ENCODE data around the gene MYCL.

Gene MYCL

GRCh38 chr1:39895731-39896480, 5.8 kb downstream of the MYCL start:
- H3K27me3 ChIP-seq (ENCODE audit: control insufficient read depth, insufficient read depth, low read length): peaks cover 12% of the 10 kb centered on the region
- peaks cover 4% of the 10 kb centered on the region for H3K36me3 ChIP-seq (ENCODE audit: control insufficient read depth, insufficient read depth, low read length)
- H3K27ac ChIP-seq (ENCODE audit: low read depth, low read length): no peak overlapping the region
- H3K4me1 ChIP-seq (ENCODE audit: control insufficient read depth, insufficient read depth, low read length): no peaks in the 10 kb centered on the region
- no peak overlapping the region for H3K9ac ChIP-seq (ENCODE audit: low read length)
- H3K4me3 ChIP-seq (ENCODE audit: low read length): no peak overlapping the region

DNA sequence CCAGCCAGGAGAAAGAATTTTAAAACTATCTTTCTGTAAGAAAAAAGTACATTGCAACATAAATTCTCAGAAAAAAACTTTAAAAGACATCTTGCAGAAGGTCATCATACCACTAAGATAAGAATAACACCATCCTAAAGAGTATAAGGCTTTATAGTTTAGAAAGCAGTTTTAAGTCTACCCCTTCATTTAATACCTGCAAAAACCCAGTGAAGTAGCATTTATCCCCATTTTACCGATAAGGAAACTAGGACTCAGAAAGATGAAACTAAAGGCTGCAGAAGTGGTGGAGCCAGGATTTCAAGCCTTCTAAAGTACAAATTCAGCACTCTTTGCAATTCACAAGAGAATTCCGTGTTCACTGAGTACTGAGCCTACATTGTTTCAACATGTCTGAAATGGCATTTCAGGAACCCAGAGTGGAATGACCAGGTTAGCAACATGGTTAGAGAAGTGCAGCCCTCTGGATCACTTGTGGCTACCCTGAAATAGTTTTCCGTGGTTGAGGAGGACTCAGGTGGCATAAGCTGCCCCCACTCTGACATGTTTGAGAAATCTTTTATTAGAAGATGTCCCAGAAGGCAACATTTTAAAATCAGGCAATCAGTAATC, 6.7 kb downstream of the MYCL start:
- no peak overlapping the region for H3K27ac ChIP-seq (ENCODE audit: low read depth, low read length)
- peaks cover 4% of the 10 kb centered on the region for H3K36me3 ChIP-seq (ENCODE audit: control insufficient read depth, insufficient read depth, low read length)
- no peak overlapping the region for H3K4me3 ChIP-seq (ENCODE audit: low read length)
- no peak overlapping the region for H3K9ac ChIP-seq (ENCODE audit: low read length)
- H3K4me1 ChIP-seq (ENCODE audit: control insufficient read depth, insufficient read depth, low read length): no peaks in the 10 kb centered on the region
- H3K27me3 ChIP-seq (ENCODE audit: control insufficient read depth, insufficient read depth, low read length): peaks cover 3% of the 10 kb centered on the region

DNA sequence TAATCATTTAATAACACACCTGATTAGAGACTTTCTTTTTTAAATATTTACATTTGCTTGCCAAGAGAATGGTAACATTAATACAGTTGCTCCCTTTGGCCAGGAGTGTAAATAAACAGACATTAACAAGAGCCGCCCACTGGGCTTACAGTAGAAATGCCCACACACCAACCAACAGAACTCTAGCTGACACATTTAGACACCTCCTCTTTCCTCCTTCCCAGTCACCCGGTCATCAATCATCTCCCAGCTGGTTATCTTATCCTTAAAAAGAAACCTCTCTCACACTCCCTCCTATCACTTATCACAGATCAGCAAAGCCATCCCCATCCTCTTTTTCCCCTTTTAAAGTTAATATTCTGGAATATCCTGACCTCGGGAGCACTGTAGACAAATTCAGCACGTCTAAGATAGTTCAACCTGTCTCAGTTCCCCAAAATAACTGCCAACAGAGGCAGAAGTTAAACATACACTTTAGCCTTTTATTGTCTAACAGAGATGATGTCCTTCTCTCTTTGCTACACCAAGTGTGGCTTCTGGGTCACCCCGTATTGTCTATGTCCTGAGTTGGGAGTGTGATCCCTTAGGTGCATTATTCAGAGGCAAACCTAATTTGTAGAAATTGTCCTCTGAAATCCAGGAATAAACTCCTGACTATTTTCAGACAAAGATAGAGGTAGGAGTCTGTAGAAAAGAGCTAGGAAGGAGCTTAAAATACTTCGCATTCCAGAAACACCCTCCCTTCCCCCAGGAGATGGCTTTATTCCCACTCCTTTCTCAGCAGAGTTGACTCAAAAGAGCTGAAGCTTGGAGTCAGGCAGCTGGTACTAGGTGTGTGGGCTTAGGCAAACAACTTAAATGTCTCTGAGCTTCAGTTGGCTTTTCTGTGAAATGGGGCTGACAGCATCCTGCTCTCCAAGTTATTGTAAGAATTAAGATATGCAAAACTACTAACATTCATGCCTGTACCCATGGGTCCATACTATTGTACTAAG, 8.8 kb downstream of the MYCL start:
- Histone ChIP-seq H3K27ac (ENCODE audit: low read depth, low read length) (no peak overlapping the region), H3K27me3 (ENCODE audit: control insufficient read depth, insufficient read depth, low read length) (no peaks in the 10 kb centered on the region)

DNA sequence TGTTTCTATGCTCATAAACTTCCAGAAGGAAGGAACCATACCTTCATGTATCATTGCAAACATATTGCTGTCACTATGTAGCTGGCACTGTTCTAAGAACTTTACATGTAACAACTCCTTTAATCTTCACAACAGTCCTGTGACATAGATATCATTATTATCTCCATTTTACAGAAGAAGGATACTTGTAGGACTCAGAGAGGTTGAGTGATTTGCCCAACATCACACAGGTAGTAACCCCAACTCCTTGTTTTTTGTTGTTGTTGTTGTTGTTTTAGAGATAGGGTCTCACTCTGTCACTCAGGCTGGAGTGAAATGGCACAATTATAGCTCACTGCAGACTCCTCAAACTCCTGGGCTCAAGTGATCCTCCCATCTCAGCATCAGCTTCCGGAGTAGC, 10.8 kb downstream of the MYCL start:
- Histone ChIP-seq H3K27me3 (ENCODE audit: control insufficient read depth, insufficient read depth, low read length) (no peaks in the 10 kb centered on the region), H3K4me1 (ENCODE audit: control insufficient read depth, insufficient read depth, low read length) (no peaks in the 10 kb centered on the region), H3K27ac (ENCODE audit: low read depth, low read length) (no peak overlapping the region), H3K36me3 (ENCODE audit: control insufficient read depth, insufficient read depth, low read length) (no peaks in the 10 kb centered on the region), H3K4me3 (ENCODE audit: low read length) (no peak overlapping the region), H3K9ac (ENCODE audit: low read length) (no peak overlapping the region)

More for the DNA sequence above, 8.8 kb downstream of the MYCL start:
- Histone ChIP-seq H3K36me3 (ENCODE audit: control insufficient read depth, insufficient read depth, low read length) (peaks cover 4% of the 10 kb centered on the region), H3K4me1 (ENCODE audit: control insufficient read depth, insufficient read depth, low read length) (no peaks in the 10 kb centered on the region), H3K9ac (ENCODE audit: low read length) (no peak overlapping the region), H3K4me3 (ENCODE audit: low read length) (no peak overlapping the region)

DNA sequence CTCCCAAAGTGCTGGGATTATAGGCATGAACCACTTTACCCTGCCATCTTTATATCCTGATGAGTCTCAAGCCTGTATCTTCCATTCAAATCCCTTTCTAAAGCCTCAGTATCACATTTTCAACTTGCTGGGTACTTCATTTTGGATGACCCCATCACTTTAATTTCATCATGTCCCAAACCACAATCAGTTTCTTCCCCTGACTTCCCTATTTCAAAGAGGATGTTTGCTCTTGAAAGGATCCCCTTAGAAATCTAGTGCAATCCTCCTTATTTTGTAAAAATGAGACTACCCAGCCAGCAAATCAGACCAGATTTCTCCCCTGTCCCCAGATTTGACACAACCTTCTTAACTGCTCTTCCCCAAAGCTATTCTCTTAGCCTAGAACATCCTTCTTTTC, 11.4 kb downstream of the MYCL start:
- no peaks in the 10 kb centered on the region for H3K4me1 ChIP-seq (ENCODE audit: control insufficient read depth, insufficient read depth, low read length)
- no peak overlapping the region for H3K27ac ChIP-seq (ENCODE audit: low read depth, low read length)
- no peak overlapping the region for H3K4me3 ChIP-seq (ENCODE audit: low read length)
- no peaks in the 10 kb centered on the region for H3K27me3 ChIP-seq (ENCODE audit: control insufficient read depth, insufficient read depth, low read length)
- no peaks in the 10 kb centered on the region for H3K36me3 ChIP-seq (ENCODE audit: control insufficient read depth, insufficient read depth, low read length)
- no peak overlapping the region for H3K9ac ChIP-seq (ENCODE audit: low read length)

- no peaks in the 10 kb centered on the region for H3K27me3 ChIP-seq (ENCODE audit: control insufficient read depth, insufficient read depth, low read length)
- no peak overlapping the region for H3K9ac ChIP-seq (ENCODE audit: low read length)
- H3K36me3 ChIP-seq (ENCODE audit: control insufficient read depth, insufficient read depth, low read length): no peaks in the 10 kb centered on the region
- no peak overlapping the region for H3K27ac ChIP-seq (ENCODE audit: low read depth, low read length)
- no peak overlapping the region for H3K4me3 ChIP-seq (ENCODE audit: low read length)
- peaks cover 5% of the 10 kb centered on the region for H3K4me1 ChIP-seq (ENCODE audit: control insufficient read depth, insufficient read depth, low read length)
These were observed 14.9 kb downstream of the MYCL start for GRCh38 chr1:39886757-39887231.

DNA sequence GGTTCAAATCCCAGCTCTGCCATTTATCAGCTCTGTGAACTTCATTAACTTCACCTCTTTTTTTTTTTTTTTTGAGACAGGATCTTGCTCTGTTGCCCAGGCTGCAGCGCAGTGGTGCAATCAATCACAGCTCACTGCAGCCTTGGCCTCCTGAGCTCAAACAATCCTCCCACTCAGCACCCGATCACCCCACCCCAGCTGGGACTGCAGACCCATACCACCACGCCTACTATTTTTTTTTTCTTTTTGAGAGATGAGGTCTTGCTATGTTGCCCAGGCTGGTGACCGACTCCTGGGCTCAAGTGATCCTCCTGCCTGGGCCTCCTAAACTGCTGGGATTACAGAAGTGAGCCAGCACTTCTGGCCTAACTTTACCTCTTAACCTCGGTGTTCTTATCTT, 16.2 kb downstream of the MYCL start:
- Histone ChIP-seq H3K4me1 (ENCODE audit: control insufficient read depth, insufficient read depth, low read length) (peaks cover 5% of the 10 kb centered on the region), H3K4me3 (ENCODE audit: low read length) (no peak overlapping the region), H3K27me3 (ENCODE audit: control insufficient read depth, insufficient read depth, low read length) (no peaks in the 10 kb centered on the region), H3K36me3 (ENCODE audit: control insufficient read depth, insufficient read depth, low read length) (no peaks in the 10 kb centered on the region), H3K27ac (ENCODE audit: low read depth, low read length) (no peak overlapping the region), H3K9ac (ENCODE audit: low read length) (no peak overlapping the region)

DNA sequence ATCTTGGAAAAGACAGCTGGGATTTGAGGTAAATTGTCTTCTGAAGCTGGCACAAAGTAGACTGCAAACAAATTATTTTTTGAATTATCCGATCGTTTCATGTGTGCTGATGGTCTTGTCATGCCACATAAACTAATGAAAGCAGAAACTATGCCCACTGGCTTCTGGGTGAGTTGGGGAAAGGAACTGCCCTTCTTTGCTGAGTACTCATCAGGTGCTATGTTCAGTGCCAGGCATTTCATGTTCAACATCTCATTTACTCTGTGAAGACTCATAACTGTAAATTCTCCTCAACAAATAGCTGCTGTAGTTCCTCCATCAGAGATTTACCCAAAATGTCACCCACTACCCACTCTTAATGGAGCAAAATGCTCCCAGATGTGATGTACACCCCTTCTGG, 19.6 kb downstream of the MYCL start:
- Histone ChIP-seq H3K4me3 (ENCODE audit: low read length) (peak overlapping the region; percentile 96), H3K27ac (ENCODE audit: low read depth, low read length) (no peak overlapping the region), H3K27me3 (ENCODE audit: control insufficient read depth, insufficient read depth, low read length) (no peaks in the 10 kb centered on the region), H3K36me3 (ENCODE audit: control insufficient read depth, insufficient read depth, low read length) (no peaks in the 10 kb centered on the region), H3K9ac (ENCODE audit: low read length) (no peak overlapping the region), H3K4me1 (ENCODE audit: control insufficient read depth, insufficient read depth, low read length) (peaks cover 5% of the 10 kb centered on the region)

- Histone ChIP-seq H3K4me1 (ENCODE audit: control insufficient read depth, insufficient read depth, low read length) (peaks cover 5% of the 10 kb centered on the region), H3K4me3 (ENCODE audit: low read length) (no peak overlapping the region), H3K9ac (ENCODE audit: low read length) (no peak overlapping the region), H3K27ac (ENCODE audit: low read depth, low read length) (no peak overlapping the region), H3K27me3 (ENCODE audit: control insufficient read depth, insufficient read depth, low read length) (no peaks in the 10 kb centered on the region), H3K36me3 (ENCODE audit: control insufficient read depth, insufficient read depth, low read length) (no peaks in the 10 kb centered on the region)
These were observed 23.4 kb downstream of the MYCL start for GRCh38 chr1:39877980-39878956.

GRCh38 chr1:39877231-39877778, 24.4 kb downstream of the MYCL start:
- H3K4me3 ChIP-seq (ENCODE audit: low read length): no peak overlapping the region
- no peak overlapping the region for H3K27ac ChIP-seq (ENCODE audit: low read depth, low read length)
- H3K4me1 ChIP-seq (ENCODE audit: control insufficient read depth, insufficient read depth, low read length): peaks cover 4% of the 10 kb centered on the region
- H3K27me3 ChIP-seq (ENCODE audit: control insufficient read depth, insufficient read depth, low read length): no peaks in the 10 kb centered on the region
- H3K36me3 ChIP-seq (ENCODE audit: control insufficient read depth, insufficient read depth, low read length): no peaks in the 10 kb centered on the region
- H3K9ac ChIP-seq (ENCODE audit: low read length): no peak overlapping the region

GRCh38 chr1:39876144-39876543, 25.6 kb downstream of the MYCL start:
- Histone ChIP-seq H3K4me3 (ENCODE audit: low read length) (no peak overlapping the region), H3K27ac (ENCODE audit: low read depth, low read length) (no peak overlapping the region), H3K9ac (ENCODE audit: low read length) (no peak overlapping the region), H3K4me1 (ENCODE audit: control insufficient read depth, insufficient read depth, low read length) (no peaks in the 10 kb centered on the region), H3K27me3 (ENCODE audit: control insufficient read depth, insufficient read depth, low read length) (no peaks in the 10 kb centered on the region), H3K36me3 (ENCODE audit: control insufficient read depth, insufficient read depth, low read length) (no peaks in the 10 kb centered on the region)
